Calu3 (cell line): ENCODE results near the gene ZNF287. TPM values are rescaled to one million over a fixed set of nuclear protein-coding genes. Genes with fewer than 3 reads are reported as not detected.
A peak's percentile ranks its signal among the peaks of the same experiment; 100 is the strongest.

Experiments used
- BruUV-seq: library from RNA; stranded (reverse); fragments of 400-500 nt; replicated peaks from 2 replicates; lab custom pipeline; 2021; lab: Mats Ljungman, UMichigan
- CTCF ChIA-PET: fragments of 300-600 bp; sonication (Branson Sonifier 250); formaldehyde crosslinking; loops from one replicate; lab custom pipeline; 2022; ENCODE audit warnings: antibody characterized with exemption; lab: Charles Lee
- DNase-seq: peaks from one replicate; pipeline ENCODE4 v3.0.0; 2022
- H3K27ac Mint-ChIP-seq: one replicate; pipeline ENCODE4 v1.8.0; 2022; ENCODE audit warnings: mixed read lengths; ENCODE audit not compliant: unreplicated experiment
- H3K27me3 Mint-ChIP-seq: one replicate; pipeline ENCODE4 v1.8.0; 2022; ENCODE audit warnings: mixed read lengths; ENCODE audit not compliant: unreplicated experiment
- H3K36me3 Mint-ChIP-seq: one replicate; pipeline ENCODE4 v1.8.0; 2022; ENCODE audit warnings: mild to moderate bottlenecking, moderate library complexity, mixed read lengths; ENCODE audit not compliant: insufficient read depth, unreplicated experiment
- H3K4me1 Mint-ChIP-seq: one replicate; pipeline ENCODE4 v1.8.0; 2022; ENCODE audit warnings: mild to moderate bottlenecking, low read depth, mixed read lengths; ENCODE audit not compliant: unreplicated experiment
- H3K4me3 Mint-ChIP-seq: one replicate; pipeline ENCODE4 v1.8.0; 2022; ENCODE audit warnings: mild to moderate bottlenecking, low read depth, moderate library complexity, mixed read lengths; ENCODE audit not compliant: unreplicated experiment
- H3K9me3 Mint-ChIP-seq: one replicate; pipeline ENCODE4 v1.8.0; 2022; ENCODE audit warnings: low read depth, mixed read lengths; ENCODE audit not compliant: unreplicated experiment
- CTCF ChIP-seq: fragments of 200-600 bp; IDR thresholded peaks from one replicate; pipeline ENCODE4 v1.8.0; 2022; ENCODE audit warnings: antibody characterized with exemption; ENCODE audit not compliant: unreplicated experiment
- intact Hi-C: fragments of 100-400 bp; cut with micrococcal nuclease; formaldehyde crosslinking; loops from one replicate; pipeline ENCODE4 v1.10.0; 2022; ENCODE audit not compliant: unreplicated experiment
- total RNA-seq: library from RNA; stranded (reverse); gene quantifications from 2 replicates; pipeline ENCODE4 v1.2.3, GENCODE V29; 2022

The ZNF287 gene
- total RNA-seq, 1 experiment from 2014 or later = not detected

- H3K27ac Mint-ChIP-seq = no peak overlapping the region
- H3K36me3 Mint-ChIP-seq = no peaks in the 10 kb centered on the region
- CTCF ChIA-PET = interaction anchor here (0.6 to 1.3 kb wide), 9 partner anchors 13 to 158 kb away, joined by 3 to 13 read pairs (median 3); no protein-coding TSS in a partner anchor
- H3K4me1 Mint-ChIP-seq = peaks cover 21% of the 10 kb centered on the region
- intact Hi-C loops = loop anchor here (1.0 to 5.0 kb wide), 2 partner anchors 68 to 159 kb away; no protein-coding TSS in a partner anchor
- peak; percentile 51 for TF ChIP-seq CTCF
- peaks cover 7% of the 10 kb centered on the region for H3K27me3 Mint-ChIP-seq
- BruUV-seq = no TSS peak
- no peak overlapping the region for H3K4me3 Mint-ChIP-seq
- peak; percentile 70 for DNase-seq
- H3K9me3 Mint-ChIP-seq = no peaks in the 10 kb centered on the region
These were observed 47.8 kb downstream of the ZNF287 start for GRCh38 chr17:16521070-16521727.

GRCh38 chr17:16519021-16519420 lies 50.0 kb downstream of the ZNF287 start:
- TF ChIP-seq CTCF = no peak
- no peak for DNase-seq
- intact Hi-C loops = no loop called here
- no TSS peak for BruUV-seq
- H3K9me3 Mint-ChIP-seq = no peaks in the 10 kb centered on the region
- CTCF ChIA-PET = interaction anchor here (0.6 to 0.7 kb wide), 2 partner anchors 27 to 155 kb away, joined by 3 to 4 read pairs; partner anchors contain the start of gene LRRC75A
- peaks cover 12% of the 10 kb centered on the region for H3K27me3 Mint-ChIP-seq
- H3K36me3 Mint-ChIP-seq = no peaks in the 10 kb centered on the region
- no peak overlapping the region for H3K27ac Mint-ChIP-seq
- peaks cover 22% of the 10 kb centered on the region for H3K4me1 Mint-ChIP-seq
- no peak overlapping the region for H3K4me3 Mint-ChIP-seq

- H3K27ac Mint-ChIP-seq = no peak overlapping the region
- no peak for TF ChIP-seq CTCF
- H3K4me3 Mint-ChIP-seq = no peak overlapping the region
- DNase-seq = no peak
- no peaks in the 10 kb centered on the region for H3K36me3 Mint-ChIP-seq
- H3K9me3 Mint-ChIP-seq = no peaks in the 10 kb centered on the region
- intact Hi-C loops = no loop called here
- peaks cover 22% of the 10 kb centered on the region for H3K4me1 Mint-ChIP-seq
- CTCF ChIA-PET = no interaction called here
- BruUV-seq = no TSS peak
- peaks cover 12% of the 10 kb centered on the region for H3K27me3 Mint-ChIP-seq
These were observed 51.5 kb downstream of the ZNF287 start for GRCh38 chr17:16517477-16517876.

GRCh38 chr17:16516594-16517051 lies 52.4 kb downstream of the ZNF287 start:
- H3K27me3 Mint-ChIP-seq = peaks cover 12% of the 10 kb centered on the region
- no peaks in the 10 kb centered on the region for H3K36me3 Mint-ChIP-seq
- no peaks in the 10 kb centered on the region for H3K9me3 Mint-ChIP-seq
- intact Hi-C loops = no loop called here
- no peak for TF ChIP-seq CTCF
- BruUV-seq = no TSS peak
- H3K4me1 Mint-ChIP-seq = peaks cover 22% of the 10 kb centered on the region
- H3K27ac Mint-ChIP-seq = no peak overlapping the region
- CTCF ChIA-PET = no interaction called here
- peak overlapping the region; percentile 46 for H3K4me3 Mint-ChIP-seq
- DNase-seq = peak; percentile 18
